Fibroblast of lung (primary cell): ENCODE results near the gene ZNF750. TPM values are rescaled to one million over a fixed set of nuclear protein-coding genes. Genes with fewer than 3 reads are reported as not detected.
"Not testable (repeated sequence)": the region's sequence is repeated elsewhere in the genome, so short reads cannot be mapped to it uniquely, and the experiment has no call there.

Experiments
- DNase-seq, 2 donors: peaks; one replicate each; pipeline versions ENCODE4 v3.0.0 to v3.0.0-alpha.2; 2010; ENCODE audit warnings: low read depth in 2 of 2
- H2AFZ ChIP-seq: 2 replicates; pipeline ENCODE4 v1.5.1; 2012; ENCODE audit warnings: low read length, control low read depth, inconsistent platforms
- H3K27ac ChIP-seq: 2 replicates; pipeline ENCODE4 v1.5.1; 2011; ENCODE audit warnings: low read length, control low read depth; ENCODE audit not compliant: insufficient read depth
- H3K27me3 ChIP-seq: 2 replicates; pipeline ENCODE4 v1.5.1; 2011; ENCODE audit warnings: mild to moderate bottlenecking, low read length; ENCODE audit not compliant: control insufficient read depth, insufficient read depth
- H3K36me3 ChIP-seq: 2 replicates; pipeline ENCODE4 v1.5.1; 2011; ENCODE audit warnings: low read length; ENCODE audit not compliant: control insufficient read depth, insufficient read depth
- H3K4me1 ChIP-seq: 2 replicates; pipeline ENCODE4 v1.5.1; 2011; ENCODE audit warnings: low read length; ENCODE audit not compliant: control insufficient read depth, insufficient read depth; ENCODE audit errors: extremely low read depth
- H3K4me2 ChIP-seq: 2 replicates; pipeline ENCODE4 v1.5.1; 2011; ENCODE audit warnings: low read length, control low read depth; ENCODE audit not compliant: insufficient read depth; ENCODE audit errors: extremely low read depth
- H3K4me3 ChIP-seq, 4 experiments: fragments of 200-600 bp in 1 of 4; sonication (generic) in 1 of 4; replicated peaks in 1 of 4; 2 replicates each; pipeline ENCODE4 v1.5.1; 2011 to 2016; ENCODE audit warnings: low read length in 4 of 4, low read depth in 3 of 4, mild to moderate bottlenecking in 3 of 4, control low read depth in 2 of 4, inconsistent platforms in 1 of 4, mixed read lengths in 1 of 4; ENCODE audit not compliant: insufficient read depth in 1 of 4; ENCODE audit errors: control extremely low read depth in 1 of 4
- H3K79me2 ChIP-seq: 2 replicates; pipeline ENCODE4 v1.5.1; 2012; ENCODE audit warnings: mild to moderate bottlenecking, low read length, inconsistent platforms; ENCODE audit not compliant: control insufficient read depth, insufficient read depth
- H3K9ac ChIP-seq: 2 replicates; pipeline ENCODE4 v1.5.1; 2011; ENCODE audit warnings: mild to moderate bottlenecking, low read length, control low read depth; ENCODE audit not compliant: insufficient read depth
- H3K9me3 ChIP-seq: 2 replicates; pipeline ENCODE4 v1.5.1; 2012; ENCODE audit warnings: low read depth, low read length; ENCODE audit not compliant: control insufficient read depth, insufficient read depth
- H4K20me1 ChIP-seq: 2 replicates; pipeline ENCODE4 v1.5.1; 2011; ENCODE audit warnings: low read length; ENCODE audit not compliant: control insufficient read depth, insufficient read depth; ENCODE audit errors: extremely low read depth
- CTCF ChIP-seq, 2 donors: IDR thresholded peaks in 1 of 2; conservative IDR thresholded peaks in 1 of 2; 1 replicate in 1 of 2; 2 replicates in 1 of 2; pipeline ENCODE4 v1.5.1; 2011 to 2012; ENCODE audit warnings: low read length in 2 of 2, control low read depth in 1 of 2, inconsistent platforms in 1 of 2, low read depth in 1 of 2, mild to moderate bottlenecking in 1 of 2
- EZH2 ChIP-seq: IDR thresholded peaks from 2 replicates; pipeline ENCODE4 v1.5.1; 2012; ENCODE audit warnings: low read length, control low read depth, mild to moderate bottlenecking; ENCODE audit errors: missing control alignments
- polyA plus RNA-seq, 2 donors: library from polyadenylated mRNA; depleted of rRNA in 1 of 2; stranded (reverse) in 1 of 2; unstranded in 1 of 2; fragments of >200 nt; gene quantifications; 2 replicates each; pipeline ENCODE4 v1.2.1, GENCODE V29; 2011 to 2012; ENCODE audit warnings: missing spikeins in 1 of 2
- total RNA-seq: library from RNA; depleted of rRNA; stranded (reverse); fragments of >200 nt; gene quantifications from 2 replicates; pipeline ENCODE4 v1.2.1, GENCODE V29; 2014

Gene ZNF750
- total and polyA plus RNA-seq, 2 donors (not counting 1 experiment from before 2014, with no cell fraction given): not detected

GRCh38 chr17:82788206-82789001, 51.4 kb downstream of the ZNF750 start:
- Histone ChIP-seq H3K27me3 (no peaks in the 10 kb centered on the region), H3K27ac (no peak overlapping the region), H4K20me1 (no peaks in the 10 kb centered on the region), H3K9ac (no peak overlapping the region), H3K36me3 (peaks cover 8% of the 10 kb centered on the region), H3K4me1 (peaks cover 3% of the 10 kb centered on the region), H3K4me3 (no peak overlapping the region), H3K4me2 (no peak overlapping the region), H3K9me3 (no peaks in the 10 kb centered on the region), H2AFZ (no peak overlapping the region), H3K79me2 (no peaks in the 10 kb centered on the region)
- TF ChIP-seq CTCF (conservative IDR thresholded peaks at IDR 0.05 in 1 of 2, IDR thresholded peaks at IDR 0.05 in 1 of 2; ENCODE audit: low read depth in 1 of 2, low read length in 2 of 2) (no peak), EZH2 (no peak)
- DNase-seq: no peak

GRCh38 chr17:82787081-82787848, 52.6 kb downstream of the ZNF750 start:
- H3K9ac ChIP-seq: no peak overlapping the region
- peaks cover 13% of the 10 kb centered on the region for H3K36me3 ChIP-seq
- no peak overlapping the region for H2AFZ ChIP-seq
- H3K27me3 ChIP-seq: no peaks in the 10 kb centered on the region
- no peak overlapping the region for H3K4me3 ChIP-seq
- peaks cover 3% of the 10 kb centered on the region for H3K4me1 ChIP-seq
- no peak overlapping the region for H3K4me2 ChIP-seq
- DNase-seq: peak in 1 of 2 donors; percentile 85
- no peak overlapping the region for H3K27ac ChIP-seq
- H3K9me3 ChIP-seq: no peaks in the 10 kb centered on the region
- H4K20me1 ChIP-seq: no peaks in the 10 kb centered on the region
- no peaks in the 10 kb centered on the region for H3K79me2 ChIP-seq
- TF ChIP-seq CTCF (conservative IDR thresholded peaks at IDR 0.05 in 1 of 2, IDR thresholded peaks at IDR 0.05 in 1 of 2; ENCODE audit: low read depth in 1 of 2, low read length in 2 of 2) (no peak), EZH2 (no peak)

- TF ChIP-seq CTCF (conservative IDR thresholded peaks at IDR 0.05 in 1 of 2, IDR thresholded peaks at IDR 0.05 in 1 of 2; ENCODE audit: low read depth in 1 of 2, low read length in 2 of 2): no peak
- no peak for TF ChIP-seq EZH2
- Histone ChIP-seq H3K36me3 (peaks cover 12% of the 10 kb centered on the region), H3K27me3 (no peaks in the 10 kb centered on the region), H3K4me3 (no peak overlapping the region), H3K9me3 (no peaks in the 10 kb centered on the region), H3K27ac (no peak overlapping the region), H3K79me2 (no peaks in the 10 kb centered on the region), H2AFZ (no peak overlapping the region), H4K20me1 (no peaks in the 10 kb centered on the region), H3K9ac (no peak overlapping the region), H3K4me1 (peaks cover 3% of the 10 kb centered on the region), H3K4me2 (no peak overlapping the region)
- no peak for DNase-seq
Measured at GRCh38 chr17:82786427-82786826, 53.4 kb downstream of the ZNF750 start.

- not testable (repeated sequence) for H3K4me1 ChIP-seq, H3K9me3 ChIP-seq, DNase-seq, H3K79me2 ChIP-seq, H3K4me2 ChIP-seq, H2AFZ ChIP-seq, H4K20me1 ChIP-seq, H3K27ac ChIP-seq, H3K4me3 ChIP-seq, H3K27me3 ChIP-seq, H3K9ac ChIP-seq
- H3K36me3 ChIP-seq: peaks cover 12% of the 10 kb centered on the region
Measured at GRCh38 chr17:82785581-82785980, 54.2 kb downstream of the ZNF750 start.
